Panc1 (cell line): Measurements from ENCODE around the gene SCYL1. TPM values are rescaled to one million over a fixed set of nuclear protein-coding genes. Genes with fewer than 3 reads are reported as not detected.
"Not testable (repeated sequence)": the region's sequence is repeated elsewhere in the genome, so short reads cannot be mapped to it uniquely, and the experiment has no call there.

Source experiments
- ATAC-seq: fragments of 200-7000 bp; cut with Tn5 transposase; 2 replicates; pipeline ENCODE4 v1.9.1; 2020; ENCODE audit warnings: mild to moderate bottlenecking, moderate library complexity
- BruUV-seq: library from RNA; stranded (reverse); fragments of 400-500 nt; replicated peaks from 2 replicates; lab custom pipeline; 2021; lab: Mats Ljungman, UMichigan
- CTCF ChIA-PET: fragments of 300-600 bp; sonication (Branson Sonifier 250); formaldehyde crosslinking; loops from one replicate; lab custom pipeline; 2022; ENCODE audit warnings: antibody characterized with exemption; lab: Charles Lee
- POLR2A ChIA-PET: fragments of 300-600 bp; sonication (Branson Sonifier 250); formaldehyde crosslinking; loops from one replicate; lab custom pipeline; 2022; ENCODE audit warnings: antibody characterized with exemption; lab: Charles Lee
- DNase-seq: peaks from one replicate; pipeline ENCODE4 v3.0.0-alpha.2; 2010; ENCODE audit warnings: low read depth, low spot score
- H3K27ac ChIP-seq: 2 replicates; pipeline ENCODE4 v1.5.1; 2011; ENCODE audit warnings: mild to moderate bottlenecking, low read length, inconsistent platforms
- H3K27me3 ChIP-seq: fragments of 200-500 bp; sonication (Bioruptor generic); 2 replicates; pipeline ENCODE4 v1.6.0; 2014; ENCODE audit warnings: low read length, inconsistent platforms; ENCODE audit not compliant: control insufficient read depth, insufficient read depth
- H3K36me3 ChIP-seq: fragments of 200-500 bp; sonication (Bioruptor generic); 2 replicates; pipeline ENCODE4 v1.5.1; 2014; ENCODE audit warnings: inconsistent platforms, mild to moderate bottlenecking, low read length, moderate library complexity; ENCODE audit not compliant: control insufficient read depth, insufficient read depth
- H3K4me1 ChIP-seq: 2 replicates; pipeline ENCODE4 v1.5.1; 2011; ENCODE audit warnings: inconsistent platforms, mild to moderate bottlenecking, low read length, moderate library complexity; ENCODE audit not compliant: control insufficient read depth, insufficient read depth
- H3K4me3 ChIP-seq, 2 experiments: 2 replicates each; pipeline ENCODE4 v1.5.1; 2011 to 2012; ENCODE audit warnings: low read depth in 2 of 2, low read length in 2 of 2, mild to moderate bottlenecking in 2 of 2, inconsistent platforms in 1 of 2, moderate library complexity in 1 of 2
- H3K9me3 ChIP-seq: fragments of 200-500 bp; sonication (Bioruptor generic); 2 replicates; pipeline ENCODE4 v1.5.1; 2014; ENCODE audit warnings: low read depth, mild to moderate bottlenecking, inconsistent platforms, low read length, moderate library complexity; ENCODE audit not compliant: control insufficient read depth, insufficient read depth
- POLR2AphosphoS5 ChIP-seq: IDR thresholded peaks from 2 replicates; pipeline ENCODE4 v1.6.1; 2012; ENCODE audit warnings: mild to moderate bottlenecking, low read depth, low read length, moderate library complexity
- SIN3A ChIP-seq: IDR thresholded peaks from 2 replicates; pipeline ENCODE4 v1.6.1; 2012; ENCODE audit warnings: low read depth, mild to moderate bottlenecking, low read length, moderate library complexity, borderline replicate concordance; ENCODE audit not compliant: insufficient read depth
- TCF7L2 ChIP-seq: IDR thresholded peaks from 2 replicates; pipeline ENCODE4 v1.6.1; 2011; ENCODE audit warnings: mild to moderate bottlenecking, low read depth, low read length, inconsistent platforms
- in situ Hi-C: cut with HindIII; loops from 2 replicates; pipeline ENCODE4 v1.10.0; 2016; ENCODE audit warnings: low sequenced_read_pairs, low pct_unique_long_range_greater_than_20kb
- intact Hi-C: fragments of 100-400 bp; cut with micrococcal nuclease; formaldehyde crosslinking; loops from one replicate; pipeline ENCODE4 v1.10.0; 2022; ENCODE audit not compliant: unreplicated experiment
- total RNA-seq: library from RNA; stranded (reverse); gene quantifications from one replicate; pipeline ENCODE4 v1.2.1, GENCODE V29; 2021; ENCODE audit not compliant: unreplicated experiment
- TF ChIP-seq, protein P1 (sequence below): fragments of 450-650 bp; IDR thresholded peaks from 2 replicates; pipeline ENCODE4 v1.5.1; 2017; ENCODE audit warnings: mild to moderate bottlenecking
- TF ChIP-seq, protein P2 (sequence below), 2 experiments: IDR thresholded peaks; 2 replicates each; pipeline ENCODE4 v1.6.1; 2011 to 2012; ENCODE audit warnings: low read depth in 2 of 2, control low read depth in 1 of 2, low read length in 1 of 2, mild to moderate bottlenecking in 1 of 2, moderate library complexity in 1 of 2; ENCODE audit not compliant: insufficient read depth in 1 of 2

Gene SCYL1
- total RNA-seq, 1 experiment from 2014 or later = 117 TPM

DNA sequence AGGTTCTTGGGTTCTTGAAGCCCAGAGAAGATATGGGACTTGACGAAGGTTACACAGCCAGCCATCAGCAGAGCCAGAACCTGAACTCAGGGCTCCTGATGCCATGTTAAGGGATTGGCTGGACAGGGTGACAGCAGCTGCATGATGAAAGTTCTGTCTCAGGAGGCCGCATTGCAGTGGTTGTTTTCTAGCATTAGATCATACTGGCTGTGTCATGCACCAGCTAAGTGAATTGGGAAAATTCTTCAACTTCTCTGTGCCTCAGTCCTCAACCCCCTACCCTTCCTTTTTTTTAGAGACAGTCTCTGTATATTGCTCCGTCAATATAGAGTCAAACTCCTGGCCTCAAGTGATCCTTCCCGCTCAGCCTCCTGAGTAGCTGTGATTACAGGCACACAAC, 38.7 kb downstream of the SCYL1 start:
- ChIA-PET POLR2A (interaction anchor here (0.6 kb wide), 1 partner anchor 47 kb away, joined by 9 read pairs; no protein-coding TSS in a partner anchor), CTCF (interaction anchor here (0.6 to 0.7 kb wide), 2 partner anchors 181 to 190 kb away, joined by 4 to 9 read pairs; no protein-coding TSS in a partner anchor)
- no peaks in the 10 kb centered on the region for H3K27me3 ChIP-seq
- in situ Hi-C loops (no loop called here), intact Hi-C loops (no loop called here)
- no peaks in the 10 kb centered on the region for H3K9me3 ChIP-seq
- H3K36me3 ChIP-seq = no peaks in the 10 kb centered on the region
- H3K27ac ChIP-seq = no peak overlapping the region
- DNase-seq = no peak
- no TSS peak for BruUV-seq
- H3K4me1 ChIP-seq = peaks cover 27% of the 10 kb centered on the region
- TF ChIP-seq TCF7L2 (no peak), POLR2AphosphoS5 (no peak), SIN3A (no peak)
- TF ChIP-seq, protein P1, sequence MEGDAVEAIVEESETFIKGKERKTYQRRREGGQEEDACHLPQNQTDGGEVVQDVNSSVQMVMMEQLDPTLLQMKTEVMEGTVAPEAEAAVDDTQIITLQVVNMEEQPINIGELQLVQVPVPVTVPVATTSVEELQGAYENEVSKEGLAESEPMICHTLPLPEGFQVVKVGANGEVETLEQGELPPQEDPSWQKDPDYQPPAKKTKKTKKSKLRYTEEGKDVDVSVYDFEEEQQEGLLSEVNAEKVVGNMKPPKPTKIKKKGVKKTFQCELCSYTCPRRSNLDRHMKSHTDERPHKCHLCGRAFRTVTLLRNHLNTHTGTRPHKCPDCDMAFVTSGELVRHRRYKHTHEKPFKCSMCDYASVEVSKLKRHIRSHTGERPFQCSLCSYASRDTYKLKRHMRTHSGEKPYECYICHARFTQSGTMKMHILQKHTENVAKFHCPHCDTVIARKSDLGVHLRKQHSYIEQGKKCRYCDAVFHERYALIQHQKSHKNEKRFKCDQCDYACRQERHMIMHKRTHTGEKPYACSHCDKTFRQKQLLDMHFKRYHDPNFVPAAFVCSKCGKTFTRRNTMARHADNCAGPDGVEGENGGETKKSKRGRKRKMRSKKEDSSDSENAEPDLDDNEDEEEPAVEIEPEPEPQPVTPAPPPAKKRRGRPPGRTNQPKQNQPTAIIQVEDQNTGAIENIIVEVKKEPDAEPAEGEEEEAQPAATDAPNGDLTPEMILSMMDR = no peak
- TF ChIP-seq, protein P2, sequence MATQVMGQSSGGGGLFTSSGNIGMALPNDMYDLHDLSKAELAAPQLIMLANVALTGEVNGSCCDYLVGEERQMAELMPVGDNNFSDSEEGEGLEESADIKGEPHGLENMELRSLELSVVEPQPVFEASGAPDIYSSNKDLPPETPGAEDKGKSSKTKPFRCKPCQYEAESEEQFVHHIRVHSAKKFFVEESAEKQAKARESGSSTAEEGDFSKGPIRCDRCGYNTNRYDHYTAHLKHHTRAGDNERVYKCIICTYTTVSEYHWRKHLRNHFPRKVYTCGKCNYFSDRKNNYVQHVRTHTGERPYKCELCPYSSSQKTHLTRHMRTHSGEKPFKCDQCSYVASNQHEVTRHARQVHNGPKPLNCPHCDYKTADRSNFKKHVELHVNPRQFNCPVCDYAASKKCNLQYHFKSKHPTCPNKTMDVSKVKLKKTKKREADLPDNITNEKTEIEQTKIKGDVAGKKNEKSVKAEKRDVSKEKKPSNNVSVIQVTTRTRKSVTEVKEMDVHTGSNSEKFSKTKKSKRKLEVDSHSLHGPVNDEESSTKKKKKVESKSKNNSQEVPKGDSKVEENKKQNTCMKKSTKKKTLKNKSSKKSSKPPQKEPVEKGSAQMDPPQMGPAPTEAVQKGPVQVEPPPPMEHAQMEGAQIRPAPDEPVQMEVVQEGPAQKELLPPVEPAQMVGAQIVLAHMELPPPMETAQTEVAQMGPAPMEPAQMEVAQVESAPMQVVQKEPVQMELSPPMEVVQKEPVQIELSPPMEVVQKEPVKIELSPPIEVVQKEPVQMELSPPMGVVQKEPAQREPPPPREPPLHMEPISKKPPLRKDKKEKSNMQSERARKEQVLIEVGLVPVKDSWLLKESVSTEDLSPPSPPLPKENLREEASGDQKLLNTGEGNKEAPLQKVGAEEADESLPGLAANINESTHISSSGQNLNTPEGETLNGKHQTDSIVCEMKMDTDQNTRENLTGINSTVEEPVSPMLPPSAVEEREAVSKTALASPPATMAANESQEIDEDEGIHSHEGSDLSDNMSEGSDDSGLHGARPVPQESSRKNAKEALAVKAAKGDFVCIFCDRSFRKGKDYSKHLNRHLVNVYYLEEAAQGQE (IDR thresholded peaks at IDR 0.05; ENCODE audit: insufficient read depth in 1 of 2, low read depth in 2 of 2, low read length in 1 of 2) = no peak
- no peak overlapping the region for H3K4me3 ChIP-seq
- no peak for ATAC-seq

DNA sequence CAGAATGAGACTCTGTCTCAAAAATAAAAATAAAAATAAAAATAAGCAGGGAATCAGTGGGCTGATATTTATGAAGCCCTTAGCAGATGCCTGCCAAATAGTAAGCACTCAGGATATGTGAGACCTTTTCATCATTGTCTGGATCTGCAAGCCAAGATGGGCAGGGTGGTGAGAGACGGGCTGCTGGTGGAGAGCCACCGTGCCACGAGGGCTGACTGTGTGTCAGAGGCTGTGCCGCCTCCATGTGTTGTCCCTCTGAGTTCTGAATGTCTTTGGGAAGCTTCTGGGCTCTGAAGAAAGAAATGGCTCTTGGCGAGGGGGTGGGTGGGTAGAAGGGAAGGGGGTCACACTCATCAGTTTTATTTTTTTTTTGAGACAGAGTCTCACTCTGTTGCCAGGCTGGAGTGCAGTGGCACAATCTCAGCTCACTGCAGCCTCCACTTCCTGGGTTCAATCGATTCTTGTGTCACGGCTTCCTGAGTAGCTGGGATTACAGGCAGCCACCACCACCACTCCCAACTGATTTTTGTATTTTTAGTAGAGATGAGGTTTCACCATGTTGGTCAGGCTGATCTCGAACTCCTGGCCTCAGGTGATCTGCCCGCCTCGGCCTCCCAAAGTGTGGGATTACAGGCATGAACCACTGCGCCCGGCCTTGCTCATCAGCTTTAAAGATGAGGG, 40.1 kb downstream of the SCYL1 start:
- intact Hi-C loops, H3K27ac ChIP-seq, ATAC-seq, DNase-seq, H3K4me3 ChIP-seq, H3K36me3 ChIP-seq, H3K27me3 ChIP-seq, BruUV-seq, in situ Hi-C loops, H3K9me3 ChIP-seq: not testable (repeated sequence)
- POLR2A ChIA-PET = interaction anchor here (0.7 kb wide), 2 partner anchors 8 to 66 kb away, joined by 3 to 7 read pairs; partner anchors contain the start of gene MALAT1
- peaks cover 13% of the 10 kb centered on the region for H3K4me1 ChIP-seq
- CTCF ChIA-PET = interaction anchor here (0.7 kb wide), 1 partner anchor 13 kb away, joined by 4 read pairs; no protein-coding TSS in a partner anchor
